Measurements from ENCODE around the gene ANXA5. TPM values are rescaled to one million over a fixed set of nuclear protein-coding genes. Genes with fewer than 3 reads are reported as not detected.

The ANXA5 gene
- total and polyA plus RNA-seq, 2 donors (not counting 1 experiment from before 2014, with no cell fraction given) = 42.4 to 67.8 TPM

GRCh38 chr4:121686255-121686654 lies 10.5 kb downstream of the ANXA5 start:
- Histone ChIP-seq H2AFZ (ENCODE audit: insufficient read depth, low read depth, low read length, poor library complexity, severe bottlenecking) (no peak overlapping the region), H3K27me3 (replicated peaks in 1 of 4; ENCODE audit: control extremely low read depth in 1 of 4, control insufficient read depth in 3 of 4, insufficient read depth in 4 of 4, low read length in 3 of 4) (no peaks in the 10 kb centered on the region), H3K4me2 (replicated peaks; ENCODE audit: low read depth, low read length, poor library complexity, severe bottlenecking) (no peak overlapping the region), H3K79me2 (ENCODE audit: control insufficient read depth, insufficient read depth, low read length) (peaks cover 11% of the 10 kb centered on the region), H3K4me3 (ENCODE audit: control extremely low read depth in 1 of 5, extremely low read depth in 1 of 5, insufficient read depth in 1 of 5, low read depth in 2 of 5, low read length in 4 of 5) (no peak overlapping the region), H4K20me1 (ENCODE audit: control insufficient read depth, insufficient read depth, low read length, poor library complexity, severe bottlenecking) (peaks cover 9% of the 10 kb centered on the region), H3K4me1 (ENCODE audit: control insufficient read depth in 2 of 2, insufficient read depth in 2 of 2, low read length in 2 of 2) (no peaks in the 10 kb centered on the region), H3K9me3 (ENCODE audit: control extremely low read depth in 1 of 3, control insufficient read depth in 2 of 3, insufficient read depth in 1 of 3, low read length in 2 of 3) (no peaks in the 10 kb centered on the region), H3K9ac (ENCODE audit: low read length) (no peak overlapping the region), H3K36me3 (replicated peaks in 1 of 2; ENCODE audit: control extremely low read depth in 1 of 2, control insufficient read depth in 1 of 2, extremely low read depth in 1 of 2, insufficient read depth in 2 of 2, low read length in 1 of 2) (peaks cover 0 to 33% of the 10 kb centered on the region in 2 experiments), H3K27ac (ENCODE audit: low read length in 2 of 2) (no peak overlapping the region)
- ChIA-PET POLR2A (no interaction called here), CTCF (no interaction called here)
- WGBS (ENCODE audit: insufficient coverage) = 100% methylated on average over 1 of the region's 6 CpGs
- no peak overlapping the region for H3K4me3 Mint-ChIP-seq
- TF ChIP-seq EZH2 (IDR thresholded peaks at IDR 0.05; ENCODE audit: borderline replicate concordance, insufficient read depth, low read depth, low read length, poor library complexity, severe bottlenecking) = no peak
- TF ChIP-seq CTCF (IDR thresholded peaks at IDR 0.05) = no peak
- H3K4me1 Mint-ChIP-seq = no peaks in the 10 kb centered on the region
- no peaks in the 10 kb centered on the region for H3K9me3 Mint-ChIP-seq (ENCODE audit: insufficient read depth)
- intact Hi-C loops (cut with micrococcal nuclease) = no loop called here
- no peak overlapping the region for H3K27ac Mint-ChIP-seq
- no peaks in the 10 kb centered on the region for H3K27me3 Mint-ChIP-seq
- no peak for ATAC-seq (ENCODE audit: low read depth)
- no peak for DNase-seq

GRCh38 chr4:121685257-121685656 lies 11.5 kb downstream of the ANXA5 start:
- no peak overlapping the region for H3K4me2 ChIP-seq (replicated peaks; ENCODE audit: low read depth, low read length, poor library complexity, severe bottlenecking)
- Mint-ChIP-seq H3K4me1 (no peaks in the 10 kb centered on the region), H3K27ac (no peak overlapping the region), H3K4me3 (no peak overlapping the region), H3K9me3 (ENCODE audit: insufficient read depth) (no peaks in the 10 kb centered on the region), H3K27me3 (no peaks in the 10 kb centered on the region)
- no peaks in the 10 kb centered on the region for H3K4me1 ChIP-seq (ENCODE audit: control insufficient read depth in 2 of 2, insufficient read depth in 2 of 2, low read length in 2 of 2)
- intact Hi-C loops (cut with micrococcal nuclease) = no loop called here
- no peaks in the 10 kb centered on the region for H3K9me3 ChIP-seq (ENCODE audit: control extremely low read depth in 1 of 3, control insufficient read depth in 2 of 3, insufficient read depth in 1 of 3, low read length in 2 of 3)
- H3K9ac ChIP-seq (ENCODE audit: low read length) = no peak overlapping the region
- 100% methylated on average over 2 of the region's 2 CpGs for WGBS (ENCODE audit: insufficient coverage)
- ATAC-seq (ENCODE audit: low read depth) = no peak
- no peaks in the 10 kb centered on the region for H3K27me3 ChIP-seq (replicated peaks in 1 of 4; ENCODE audit: control extremely low read depth in 1 of 4, control insufficient read depth in 3 of 4, insufficient read depth in 4 of 4, low read length in 3 of 4)
- no peak overlapping the region for H3K27ac ChIP-seq (ENCODE audit: low read length in 2 of 2)
- ChIA-PET CTCF (no interaction called here), POLR2A (no interaction called here)
- peaks cover 5% of the 10 kb centered on the region for H4K20me1 ChIP-seq (ENCODE audit: control insufficient read depth, insufficient read depth, low read length, poor library complexity, severe bottlenecking)
- H3K79me2 ChIP-seq (ENCODE audit: control insufficient read depth, insufficient read depth, low read length) = peaks cover 5% of the 10 kb centered on the region
- no peak for DNase-seq
- TF ChIP-seq EZH2 (IDR thresholded peaks at IDR 0.05; ENCODE audit: borderline replicate concordance, insufficient read depth, low read depth, low read length, poor library complexity, severe bottlenecking) = no peak
- no peak for TF ChIP-seq CTCF (IDR thresholded peaks at IDR 0.05)
- H3K36me3 ChIP-seq (replicated peaks in 1 of 2; ENCODE audit: control extremely low read depth in 1 of 2, control insufficient read depth in 1 of 2, extremely low read depth in 1 of 2, insufficient read depth in 2 of 2, low read length in 1 of 2) = peaks cover 4 to 42% of the 10 kb centered on the region in 2 experiments
- no peak overlapping the region for H2AFZ ChIP-seq (ENCODE audit: insufficient read depth, low read depth, low read length, poor library complexity, severe bottlenecking)
- no peak overlapping the region for H3K4me3 ChIP-seq (ENCODE audit: control extremely low read depth in 1 of 5, extremely low read depth in 1 of 5, insufficient read depth in 1 of 5, low read depth in 2 of 5, low read length in 4 of 5)
